Measurements from ENCODE around the gene PHACTR4.

PHACTR4 gene

DNA sequence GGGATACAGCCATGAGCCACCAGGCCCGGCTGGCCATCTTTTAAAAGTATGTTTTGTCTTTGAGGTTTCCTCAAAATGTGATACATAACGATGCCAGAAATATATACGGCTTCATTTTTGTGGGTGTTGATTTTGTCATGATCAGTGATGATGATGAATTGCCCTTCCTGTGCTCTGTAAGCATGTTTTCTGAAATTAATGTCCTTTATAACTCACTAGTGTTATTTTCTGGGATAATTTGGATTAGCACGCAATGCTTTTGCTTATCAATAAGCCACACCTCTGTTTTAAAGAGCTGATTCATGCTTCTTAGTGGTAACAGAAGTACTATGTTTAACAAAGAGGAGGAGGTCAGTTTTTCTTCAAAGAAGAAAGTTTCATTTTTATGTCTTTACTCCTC lies 25.6 kb downstream of the PHACTR4 start:
- Histone ChIP-seq H3K27ac (no peak overlapping the region), H3K4me1 (no peaks in the 10 kb centered on the region), H3K9ac (no peak overlapping the region), H3K4me2 (ENCODE audit: low read length) (no peak overlapping the region), H3K9me3 (ENCODE audit: control insufficient read depth, low read length) (no peaks in the 10 kb centered on the region), H3K4me3 (ENCODE audit: low read depth, low read length) (no peak overlapping the region), H3K36me3 (ENCODE audit: control insufficient read depth, insufficient read depth, low read length) (no peaks in the 10 kb centered on the region), H2AFZ (no peak overlapping the region), H3K27me3 (ENCODE audit: control insufficient read depth, insufficient read depth, low read length) (no peaks in the 10 kb centered on the region), H3K79me2 (no peaks in the 10 kb centered on the region)
- TF ChIP-seq, protein P1, sequence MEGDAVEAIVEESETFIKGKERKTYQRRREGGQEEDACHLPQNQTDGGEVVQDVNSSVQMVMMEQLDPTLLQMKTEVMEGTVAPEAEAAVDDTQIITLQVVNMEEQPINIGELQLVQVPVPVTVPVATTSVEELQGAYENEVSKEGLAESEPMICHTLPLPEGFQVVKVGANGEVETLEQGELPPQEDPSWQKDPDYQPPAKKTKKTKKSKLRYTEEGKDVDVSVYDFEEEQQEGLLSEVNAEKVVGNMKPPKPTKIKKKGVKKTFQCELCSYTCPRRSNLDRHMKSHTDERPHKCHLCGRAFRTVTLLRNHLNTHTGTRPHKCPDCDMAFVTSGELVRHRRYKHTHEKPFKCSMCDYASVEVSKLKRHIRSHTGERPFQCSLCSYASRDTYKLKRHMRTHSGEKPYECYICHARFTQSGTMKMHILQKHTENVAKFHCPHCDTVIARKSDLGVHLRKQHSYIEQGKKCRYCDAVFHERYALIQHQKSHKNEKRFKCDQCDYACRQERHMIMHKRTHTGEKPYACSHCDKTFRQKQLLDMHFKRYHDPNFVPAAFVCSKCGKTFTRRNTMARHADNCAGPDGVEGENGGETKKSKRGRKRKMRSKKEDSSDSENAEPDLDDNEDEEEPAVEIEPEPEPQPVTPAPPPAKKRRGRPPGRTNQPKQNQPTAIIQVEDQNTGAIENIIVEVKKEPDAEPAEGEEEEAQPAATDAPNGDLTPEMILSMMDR (IDR thresholded peaks at IDR 0.05), result no peak

- no peak overlapping the region for H3K9ac ChIP-seq
- H3K27ac ChIP-seq, result no peak overlapping the region
- H3K79me2 ChIP-seq, result no peaks in the 10 kb centered on the region
- no peaks in the 10 kb centered on the region for H3K36me3 ChIP-seq (ENCODE audit: control insufficient read depth, insufficient read depth, low read length)
- H3K4me2 ChIP-seq (ENCODE audit: low read length), result no peak overlapping the region
- TF ChIP-seq, protein P1 (IDR thresholded peaks at IDR 0.05), result no peak
- no peaks in the 10 kb centered on the region for H3K4me1 ChIP-seq
- H3K27me3 ChIP-seq (ENCODE audit: control insufficient read depth, insufficient read depth, low read length), result no peaks in the 10 kb centered on the region
- H3K9me3 ChIP-seq (ENCODE audit: control insufficient read depth, low read length), result no peaks in the 10 kb centered on the region
- no peak overlapping the region for H2AFZ ChIP-seq
- no peak overlapping the region for H3K4me3 ChIP-seq (ENCODE audit: low read depth, low read length)
Measured at GRCh38 chr1:28401760-28402159, 32.2 kb downstream of the PHACTR4 start.

GRCh38 chr1:28409090-28409489 lies 39.5 kb downstream of the PHACTR4 start:
- no peaks in the 10 kb centered on the region for H3K27me3 ChIP-seq (ENCODE audit: control insufficient read depth, insufficient read depth, low read length)
- H3K36me3 ChIP-seq (ENCODE audit: control insufficient read depth, insufficient read depth, low read length), result no peaks in the 10 kb centered on the region
- H3K4me1 ChIP-seq, result no peaks in the 10 kb centered on the region
- H3K9ac ChIP-seq, result no peak overlapping the region
- no peaks in the 10 kb centered on the region for H3K9me3 ChIP-seq (ENCODE audit: control insufficient read depth, low read length)
- TF ChIP-seq, protein P1 (IDR thresholded peaks at IDR 0.05), result no peak
- no peak overlapping the region for H3K27ac ChIP-seq
- H3K4me3 ChIP-seq (ENCODE audit: low read depth, low read length), result no peak overlapping the region
- H2AFZ ChIP-seq, result no peak overlapping the region
- no peaks in the 10 kb centered on the region for H3K79me2 ChIP-seq
- no peak overlapping the region for H3K4me2 ChIP-seq (ENCODE audit: low read length)

DNA sequence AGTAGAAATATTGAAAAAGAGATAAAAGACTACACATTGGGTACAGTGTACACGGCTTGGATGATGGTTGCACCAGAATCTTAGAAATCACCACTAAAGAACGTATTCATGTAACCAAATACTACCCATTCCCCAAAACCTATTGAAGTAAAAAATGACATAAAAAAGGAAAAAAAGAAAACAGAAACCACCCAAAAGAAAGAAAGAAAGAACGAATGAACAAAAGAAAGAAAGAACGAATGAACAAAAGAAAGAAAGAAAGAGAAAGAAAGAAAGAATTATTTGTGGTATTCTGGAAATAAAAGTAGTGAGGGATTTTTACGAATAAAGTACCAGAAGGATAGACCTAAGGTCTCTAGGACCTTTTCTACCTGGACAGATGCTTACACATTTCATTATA lies 42.1 kb downstream of the PHACTR4 start:
- TF ChIP-seq, protein P1 (IDR thresholded peaks at IDR 0.05), result no peak
- no peaks in the 10 kb centered on the region for H3K79me2 ChIP-seq
- no peaks in the 10 kb centered on the region for H3K36me3 ChIP-seq (ENCODE audit: control insufficient read depth, insufficient read depth, low read length)
- no peak overlapping the region for H3K9ac ChIP-seq
- no peak overlapping the region for H2AFZ ChIP-seq
- H3K4me3 ChIP-seq (ENCODE audit: low read depth, low read length), result no peak overlapping the region
- no peak overlapping the region for H3K27ac ChIP-seq
- H3K27me3 ChIP-seq (ENCODE audit: control insufficient read depth, insufficient read depth, low read length), result no peaks in the 10 kb centered on the region
- no peak overlapping the region for H3K4me2 ChIP-seq (ENCODE audit: low read length)
- H3K9me3 ChIP-seq (ENCODE audit: control insufficient read depth, low read length), result no peaks in the 10 kb centered on the region
- no peaks in the 10 kb centered on the region for H3K4me1 ChIP-seq

DNA sequence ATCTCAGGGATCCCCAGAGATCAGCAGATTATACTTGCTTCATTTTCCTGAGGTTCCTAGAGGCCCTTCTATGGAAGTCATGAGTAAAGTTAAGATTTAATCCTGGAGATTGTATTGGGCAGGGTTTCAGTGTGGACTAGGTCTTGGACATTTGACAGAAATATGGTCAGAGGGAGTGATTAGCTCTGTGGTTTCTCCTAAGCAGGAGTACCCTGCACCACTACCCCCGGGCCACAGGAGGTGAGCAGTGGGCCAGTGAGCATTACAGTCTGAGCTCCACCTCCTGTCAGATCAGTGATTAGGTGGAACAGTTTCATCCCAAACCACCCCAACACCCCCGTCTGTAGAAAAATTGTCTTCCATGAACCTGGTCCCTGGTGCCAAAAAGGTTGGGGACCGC lies 43.2 kb downstream of the PHACTR4 start:
- TF ChIP-seq, protein P1 (IDR thresholded peaks at IDR 0.05), result no peak
- H3K4me2 ChIP-seq (ENCODE audit: low read length), result no peak overlapping the region

More for the DNA sequence above, 43.2 kb downstream of the PHACTR4 start:
- Histone ChIP-seq H2AFZ (no peak overlapping the region), H3K36me3 (ENCODE audit: control insufficient read depth, insufficient read depth, low read length) (no peaks in the 10 kb centered on the region), H3K4me1 (no peaks in the 10 kb centered on the region), H3K27me3 (ENCODE audit: control insufficient read depth, insufficient read depth, low read length) (no peaks in the 10 kb centered on the region), H3K9me3 (ENCODE audit: control insufficient read depth, low read length) (no peaks in the 10 kb centered on the region), H3K27ac (no peak overlapping the region), H3K79me2 (no peaks in the 10 kb centered on the region), H3K4me3 (ENCODE audit: low read depth, low read length) (no peak overlapping the region), H3K9ac (no peak overlapping the region)

Data from parathyroid adenoma (tissue), 2 donors.